Posterior vena cava (tissue), 2 donors: ENCODE results near the gene TNKS2. TPM values are rescaled to one million over a fixed set of nuclear protein-coding genes. Genes with fewer than 3 reads are reported as not detected.
"Not testable (repeated sequence)": the region's sequence is repeated elsewhere in the genome, so short reads cannot be mapped to it uniquely, and the experiment has no call there.

Source experiments
- DNase-seq: peaks from one replicate; pipeline ENCODE4 v3.0.0-alpha.2; 2020; ENCODE audit warnings: low spot score
- intact Hi-C, 2 donors: fragments of 100-400 bp; cut with DNase I; formaldehyde crosslinking; loops; one replicate each; pipeline versions ENCODE4 v1.14.1 to v1.14.2; 2022 to 2023
- total RNA-seq, 2 donors: library from RNA; stranded (reverse); fragmentation: NEBNext Ultra II Directional; extraction: Animal tissue kit (Norgen Biotek cat#: 25700); gene quantifications; one replicate each; pipeline ENCODE4 v1.2.1, GENCODE V29; 2021
- donor health status: DM: yes; HTN: yes; CAD: no.
- donor health status: DM: yes; HTN: yes; CAD: no.

Gene TNKS2
- total RNA-seq, 2 donors from 2014 or later: 29.8 to 38.1 TPM

DNA sequence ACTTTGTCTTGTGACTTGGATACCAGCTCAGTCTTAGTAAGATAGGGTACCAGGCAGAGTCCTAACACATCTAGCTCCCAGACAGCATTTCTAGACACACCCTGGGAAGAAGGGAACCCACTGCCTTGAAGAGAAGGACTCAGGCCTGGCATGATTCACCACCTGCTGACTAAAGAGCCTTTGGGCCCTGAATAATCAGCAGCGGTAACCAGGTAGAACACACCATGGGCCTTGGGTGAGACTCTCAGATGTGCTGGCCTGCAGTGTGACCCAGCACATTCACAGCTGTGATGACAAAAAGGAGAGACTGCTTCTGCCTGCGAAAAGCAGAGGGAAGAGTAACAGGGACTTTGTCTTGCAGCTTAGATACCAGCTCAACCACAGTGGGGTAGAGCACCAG is 10.4 kb upstream of the TNKS2 start:
- intact Hi-C loops: no loop called here
- no peak for DNase-seq

DNA sequence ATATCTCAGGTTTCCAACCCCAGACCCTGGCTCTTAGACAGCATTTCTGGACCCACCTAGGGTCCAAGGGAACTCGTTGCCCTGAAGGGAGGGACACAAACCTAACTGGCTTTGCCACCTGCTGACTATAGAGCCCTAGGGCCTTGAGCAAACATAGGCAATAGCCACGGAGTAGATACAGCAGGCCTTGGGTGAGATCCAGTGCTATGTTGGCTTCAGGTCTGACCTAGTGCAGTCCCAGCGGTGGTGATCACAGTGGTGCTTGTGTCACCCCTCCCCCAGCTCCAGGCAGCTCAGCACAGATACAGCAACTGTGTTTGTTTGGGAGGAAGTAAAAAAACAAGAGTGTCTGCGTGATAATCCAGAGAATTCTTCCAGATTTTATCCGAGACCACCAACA is 9.7 kb upstream of the TNKS2 start:
- no peak for DNase-seq
- intact Hi-C loops: no loop called here

DNA sequence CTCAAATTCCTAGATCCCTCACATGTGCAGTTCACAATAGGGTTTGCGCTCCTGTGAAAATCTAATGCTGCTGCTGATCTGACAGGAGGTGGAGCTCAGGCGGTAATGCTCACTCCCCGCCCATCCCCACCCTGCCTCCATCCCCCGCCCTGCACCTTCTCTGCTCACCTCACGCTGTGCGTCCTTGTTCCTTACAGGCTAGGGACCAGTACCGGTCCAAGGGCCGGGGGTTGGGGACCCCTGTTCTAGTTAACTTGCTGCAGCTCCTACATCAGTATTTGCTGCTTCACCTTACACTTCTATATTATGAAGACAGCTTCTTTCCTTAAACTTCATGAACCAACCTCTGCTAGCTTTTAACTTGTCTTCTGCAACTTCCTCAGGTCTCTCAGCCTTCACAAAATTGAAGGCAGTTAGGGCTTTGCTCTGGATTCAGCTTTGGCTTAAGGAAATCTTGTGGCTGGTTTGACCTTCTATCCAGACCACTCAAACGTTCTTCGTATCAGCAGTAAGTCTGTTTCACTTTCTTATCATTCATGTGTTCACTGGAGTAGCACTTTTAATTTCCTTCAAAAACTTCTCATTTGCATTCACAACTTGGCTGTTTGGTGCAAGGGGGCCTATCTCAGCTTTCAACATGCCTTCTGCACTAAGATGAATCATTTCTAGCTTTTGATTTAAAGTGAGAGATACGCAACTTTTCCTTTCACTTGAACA is 1.7 kb upstream of the TNKS2 start:
- intact Hi-C loops: no loop called here

DNA sequence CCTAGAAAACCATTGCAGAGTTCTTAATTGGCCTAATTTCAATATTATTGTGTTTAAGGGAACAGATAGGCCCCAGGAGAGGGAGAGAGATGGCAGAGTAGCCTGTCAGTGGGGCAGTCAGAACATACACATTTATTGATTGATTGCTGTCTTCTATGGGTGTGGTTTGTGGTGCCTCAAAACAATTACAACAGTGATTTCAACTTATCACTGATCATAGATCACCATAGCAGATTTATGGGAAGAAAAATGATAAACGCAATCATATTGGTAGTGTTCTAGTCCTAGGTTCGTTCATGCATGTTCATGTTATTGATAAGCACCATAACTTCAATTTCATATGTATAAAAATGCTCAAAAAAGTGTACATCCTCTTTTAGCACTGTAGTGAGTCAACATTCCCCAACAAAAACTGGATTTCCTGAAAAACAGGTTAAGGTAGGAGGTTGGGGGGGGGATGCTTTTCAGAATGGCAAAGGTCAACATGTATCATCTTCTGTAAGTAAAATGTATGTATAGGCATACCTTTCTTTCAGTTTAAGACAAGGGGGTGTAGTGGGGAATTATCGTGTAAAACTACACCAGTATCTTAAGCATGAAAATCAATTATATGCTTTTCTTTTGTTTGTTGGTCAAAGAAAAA is 1.1 kb upstream of the TNKS2 start:
- intact Hi-C loops: no loop called here

More for the DNA sequence above, 1.7 kb upstream of the TNKS2 start:
- no peak for DNase-seq

DNA sequence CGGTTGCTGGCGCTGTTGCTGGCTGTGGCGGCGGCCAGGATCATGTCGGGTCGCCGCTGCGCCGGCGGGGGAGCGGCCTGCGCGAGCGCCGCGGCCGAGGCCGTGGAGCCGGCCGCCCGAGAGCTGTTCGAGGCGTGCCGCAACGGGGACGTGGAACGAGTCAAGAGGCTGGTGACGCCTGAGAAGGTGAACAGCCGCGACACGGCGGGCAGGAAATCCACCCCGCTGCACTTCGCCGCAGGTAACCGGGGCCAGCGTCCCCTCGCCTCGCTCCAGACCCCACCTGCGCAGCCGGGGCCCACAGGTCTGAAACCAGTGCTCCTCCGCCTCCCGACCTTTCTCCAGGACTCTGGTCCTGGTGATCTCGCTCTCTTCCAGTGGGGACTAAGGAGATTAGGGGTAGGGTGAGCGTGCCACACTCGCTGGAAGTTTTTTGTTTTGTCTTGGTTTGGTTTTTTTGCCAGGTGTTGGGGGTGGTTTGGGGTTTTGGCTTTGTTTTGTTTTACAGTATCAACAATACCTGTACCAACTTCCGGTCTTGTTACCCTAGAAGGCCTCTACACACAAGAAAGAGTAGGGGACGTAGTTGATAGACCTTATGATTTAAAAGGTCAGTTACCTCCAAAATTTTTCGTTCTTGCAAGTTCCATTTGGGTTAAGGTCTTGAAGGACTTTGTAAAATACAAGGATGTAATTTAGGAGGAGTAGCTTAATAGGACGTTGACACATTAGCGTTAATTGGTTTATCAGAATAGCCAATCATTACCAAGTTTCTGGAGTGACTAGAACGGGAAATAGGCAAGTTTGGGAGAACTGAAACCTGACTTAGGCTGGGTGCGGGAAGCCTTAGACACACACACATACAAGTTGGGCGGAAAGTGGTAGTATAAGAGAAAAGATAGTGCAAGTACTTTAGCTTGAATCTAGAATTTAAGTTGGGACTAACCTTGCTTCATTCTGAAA is 704 bp downstream of the TNKS2 start:
- DNase-seq: no peak
- intact Hi-C loops: no loop called here

More for the DNA sequence above, 1.1 kb upstream of the TNKS2 start:
- DNase-seq: no peak

DNA sequence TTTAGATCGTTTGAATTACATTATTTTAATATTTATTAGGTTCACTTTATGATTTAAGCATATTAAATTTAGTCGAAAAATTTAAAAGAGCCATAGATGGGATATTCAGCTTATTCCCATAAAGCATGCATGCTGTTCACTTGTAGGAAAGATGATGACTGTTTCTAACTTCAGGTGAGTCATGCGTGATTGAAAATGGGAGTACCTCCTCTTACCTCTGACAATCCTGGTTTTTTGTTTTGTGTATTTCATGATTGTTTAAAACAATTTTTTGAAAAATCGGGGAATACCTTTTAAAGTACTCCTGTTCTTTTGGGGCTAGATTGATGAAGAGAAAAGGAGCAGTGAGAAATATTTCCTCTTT is 1.4 kb downstream of the TNKS2 start:
- no peak for DNase-seq
- intact Hi-C loops: no loop called here

DNA sequence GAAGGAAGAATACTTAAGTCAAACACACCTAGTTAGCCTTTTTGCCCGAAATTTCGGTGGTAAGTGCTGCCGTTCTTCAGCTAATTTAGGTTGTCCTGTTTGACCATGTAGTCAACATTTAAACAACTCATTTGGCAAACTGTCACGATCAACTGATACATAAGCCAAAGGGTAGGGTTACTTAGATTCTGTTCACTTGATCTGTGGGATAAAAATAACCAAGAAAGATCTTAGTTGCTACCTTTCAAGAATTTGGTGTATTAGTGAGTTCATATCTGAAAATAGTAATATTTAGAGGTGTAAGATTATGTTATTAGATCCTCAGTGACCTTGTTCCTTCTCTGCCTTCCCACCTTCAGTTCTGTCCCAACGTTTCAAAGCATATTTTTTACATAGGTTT is 2.0 kb downstream of the TNKS2 start:
- no peak for DNase-seq
- intact Hi-C loops: no loop called here

DNA sequence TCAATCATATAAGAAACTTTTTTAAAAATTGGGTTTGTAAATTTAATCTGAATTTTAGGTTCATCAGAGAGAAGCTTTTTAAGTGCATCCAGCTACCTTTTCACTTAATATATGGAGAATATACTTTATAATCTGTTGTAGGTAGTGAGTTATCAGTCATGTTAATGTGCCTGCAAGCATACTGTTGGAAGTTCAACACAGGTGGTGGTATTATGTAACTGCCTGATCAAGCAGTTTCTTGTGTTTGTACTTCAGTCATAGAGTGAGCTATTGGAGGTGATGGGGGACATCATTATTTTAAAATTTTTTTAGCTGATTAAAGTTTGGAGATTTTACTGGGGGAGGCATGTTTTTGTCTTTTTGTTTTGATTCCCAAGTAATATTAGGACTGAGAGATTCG is 2.5 kb downstream of the TNKS2 start:
- intact Hi-C loops: no loop called here
- no peak for DNase-seq

DNA sequence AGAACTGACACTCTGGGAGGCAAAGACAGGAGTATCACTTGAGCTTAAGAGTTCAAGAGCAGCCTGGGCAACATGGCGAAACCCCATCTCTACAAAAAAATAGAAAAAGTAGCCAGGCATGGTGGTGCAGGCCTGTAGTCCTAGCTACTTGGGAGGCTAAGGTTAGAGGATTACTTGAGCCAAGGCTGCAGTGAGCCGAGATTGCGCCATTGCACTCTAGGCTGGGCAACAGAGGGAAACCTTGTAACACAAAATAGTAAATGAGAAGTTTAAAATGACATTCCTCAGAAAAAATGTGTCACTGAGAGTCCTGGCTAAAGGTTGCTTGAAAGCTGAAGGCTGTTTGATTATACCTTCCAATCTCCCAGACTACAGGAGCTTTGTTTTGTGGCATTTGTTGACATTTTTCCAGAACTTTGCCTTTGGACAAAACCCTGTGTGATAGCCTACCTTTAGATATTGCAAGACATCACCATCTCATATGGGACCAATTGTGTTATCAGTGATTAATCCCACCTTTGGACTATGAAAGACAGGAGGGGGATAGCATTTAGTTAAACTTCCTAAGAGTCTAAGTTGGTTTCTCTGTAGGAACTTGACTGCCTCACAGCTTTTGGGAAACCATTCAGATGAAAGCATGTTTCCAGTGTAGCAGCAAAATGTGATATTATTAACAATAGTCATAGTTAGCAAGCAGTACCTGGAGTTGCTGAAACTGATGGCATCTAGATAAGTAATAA is 5.3 kb downstream of the TNKS2 start:
- intact Hi-C loops: no loop called here
- no peak for DNase-seq

DNA sequence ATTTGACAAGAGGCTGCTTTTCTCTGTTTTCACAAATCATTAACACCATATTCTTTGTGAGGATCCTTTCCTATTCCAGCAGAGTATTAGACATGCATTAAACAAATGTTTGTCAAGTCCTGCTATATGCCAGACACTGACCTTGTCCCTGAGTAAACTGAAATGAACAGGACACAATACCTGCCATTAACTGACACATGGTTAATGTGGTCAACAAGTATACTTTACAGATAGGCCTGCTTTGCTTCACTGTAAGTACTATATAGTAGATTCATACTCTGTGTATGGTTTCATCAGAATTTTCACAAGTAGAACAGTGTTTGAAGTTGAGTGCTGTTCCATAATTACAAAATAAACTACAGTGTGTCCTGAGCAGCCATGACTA is 5.9 kb downstream of the TNKS2 start:
- no peak for DNase-seq
- intact Hi-C loops: no loop called here

DNA sequence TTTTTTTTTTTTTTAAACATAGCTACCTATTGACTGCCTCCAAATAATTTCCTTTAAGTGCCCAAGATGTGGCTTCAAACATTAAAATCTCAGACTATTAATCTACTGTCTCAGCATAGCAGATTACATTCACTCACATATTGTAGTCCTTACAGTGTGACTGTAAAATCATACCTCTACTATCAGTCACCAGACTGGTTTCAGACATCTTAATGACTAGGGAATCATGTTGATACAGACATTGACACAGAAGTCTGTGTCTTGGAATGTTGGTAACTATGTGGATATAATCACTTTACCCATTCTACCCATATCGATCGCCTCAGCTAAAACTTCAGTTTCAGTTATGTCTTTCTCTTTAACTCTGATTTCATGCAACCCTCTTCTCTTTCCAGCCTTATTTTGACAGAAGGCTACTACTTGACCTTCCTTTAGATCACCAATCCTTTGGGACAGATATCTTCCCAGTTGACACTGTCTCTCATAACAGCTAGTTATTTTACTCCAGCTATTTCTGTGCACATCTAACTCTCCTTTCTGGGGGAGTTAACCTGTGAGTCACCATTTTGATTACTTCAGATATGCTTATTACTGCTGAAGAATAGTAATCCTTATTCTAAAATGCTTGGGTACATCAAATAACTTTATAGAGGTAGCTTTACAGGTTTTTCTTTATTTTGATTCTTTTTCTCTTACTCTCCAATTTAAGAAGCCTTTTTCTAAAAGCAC is 7.0 kb downstream of the TNKS2 start:
- intact Hi-C loops: no loop called here
- no peak for DNase-seq

DNA sequence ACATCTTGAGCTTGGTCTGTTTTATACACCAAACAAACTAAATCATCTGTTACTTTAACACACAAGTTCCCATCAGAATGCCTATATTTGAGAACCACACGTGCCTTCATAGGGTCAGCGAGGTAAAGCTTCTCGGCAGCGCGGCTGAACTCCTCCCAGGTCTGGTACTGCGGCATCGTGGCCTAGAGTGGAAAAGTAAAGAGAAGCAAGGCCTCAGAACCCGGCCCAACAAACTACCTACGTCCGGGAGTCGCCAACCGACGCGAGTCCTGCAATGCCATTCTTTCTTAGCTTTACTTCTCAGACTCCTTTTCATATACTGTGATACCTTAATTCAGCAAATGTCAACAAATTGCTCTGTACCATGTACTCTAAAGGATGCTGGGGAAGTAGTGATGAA is 9.0 kb downstream of the TNKS2 start:
- DNase-seq, intact Hi-C loops: not testable (repeated sequence)

DNA sequence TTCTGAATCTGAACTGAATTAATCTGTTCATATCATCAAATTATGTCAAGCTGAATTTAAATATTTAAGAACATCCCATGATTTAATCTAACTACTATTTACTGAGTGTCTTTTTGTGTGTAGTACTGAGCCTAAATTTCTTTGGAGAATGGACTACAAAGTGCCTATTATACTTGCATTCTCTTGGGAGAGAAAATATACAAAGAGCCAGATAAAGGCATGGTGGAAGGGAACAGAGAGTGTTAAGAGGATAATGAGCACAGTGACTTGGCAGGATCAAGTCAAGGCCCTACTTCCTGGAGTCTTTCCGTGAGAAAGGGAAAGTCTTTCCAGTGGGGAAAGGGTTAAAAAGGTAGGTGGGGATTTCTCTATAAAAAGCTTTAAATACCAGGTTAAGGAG is 15.0 kb downstream of the TNKS2 start:
- DNase-seq: no peak
- intact Hi-C loops: no loop called here

DNA sequence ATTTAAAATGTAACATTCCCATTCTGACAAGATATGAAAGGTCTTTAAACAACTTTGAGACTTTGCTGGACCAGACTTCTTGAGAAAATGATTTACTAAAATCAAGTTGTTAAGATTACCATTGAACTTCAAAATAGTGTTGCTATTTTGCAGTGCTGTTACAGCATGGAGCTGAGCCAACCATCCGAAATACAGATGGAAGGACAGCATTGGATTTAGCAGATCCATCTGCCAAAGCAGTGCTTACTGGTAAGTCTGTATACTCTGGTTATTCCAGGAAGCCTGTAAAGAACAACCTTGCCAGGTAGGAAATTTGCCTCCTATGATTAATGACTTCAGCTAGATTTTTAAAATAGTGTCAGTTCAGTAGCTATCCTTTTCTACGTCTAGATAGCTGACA is 18.8 kb downstream of the TNKS2 start:
- intact Hi-C loops: no loop called here
- no peak for DNase-seq

DNA sequence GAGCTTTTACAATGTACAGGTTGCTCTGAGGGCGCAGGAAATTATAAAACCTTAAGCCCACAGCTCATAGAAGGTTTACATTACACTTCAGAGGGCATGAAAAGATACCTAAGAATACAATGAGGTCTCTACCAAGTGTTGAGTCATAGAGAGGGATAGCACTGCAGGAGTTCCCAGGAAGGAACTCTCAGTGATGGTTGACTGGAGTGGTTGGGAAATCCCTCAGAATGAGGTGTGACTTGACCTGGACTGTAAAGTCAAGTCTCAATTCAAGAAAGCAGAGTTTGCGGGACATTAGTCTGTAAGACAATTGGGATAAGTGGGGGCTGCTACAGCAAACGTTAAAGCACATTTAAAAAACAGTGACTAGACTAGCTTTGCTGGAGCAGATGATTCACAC is 21.9 kb downstream of the TNKS2 start:
- DNase-seq: no peak
- intact Hi-C loops: no loop called here

DNA sequence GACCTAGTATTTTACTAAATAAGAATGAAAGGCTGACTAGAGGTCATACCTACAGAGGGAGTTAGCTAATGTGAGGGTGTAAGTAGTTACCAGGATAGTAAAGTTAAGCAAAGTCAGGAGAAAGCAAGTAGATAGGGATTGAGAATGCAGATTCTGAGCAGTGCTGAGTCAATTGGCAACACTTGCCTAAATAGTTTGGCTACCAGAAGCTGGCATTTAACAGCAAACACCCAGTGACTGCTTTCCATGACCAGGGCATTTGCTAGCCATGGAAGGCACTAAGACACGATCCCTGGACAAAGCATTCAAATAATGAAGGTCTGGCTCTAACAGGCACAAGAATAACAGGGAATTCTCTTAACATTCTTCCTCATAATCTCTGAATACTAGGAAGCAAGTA is 25.9 kb downstream of the TNKS2 start:
- intact Hi-C loops: no loop called here
- DNase-seq: no peak

DNA sequence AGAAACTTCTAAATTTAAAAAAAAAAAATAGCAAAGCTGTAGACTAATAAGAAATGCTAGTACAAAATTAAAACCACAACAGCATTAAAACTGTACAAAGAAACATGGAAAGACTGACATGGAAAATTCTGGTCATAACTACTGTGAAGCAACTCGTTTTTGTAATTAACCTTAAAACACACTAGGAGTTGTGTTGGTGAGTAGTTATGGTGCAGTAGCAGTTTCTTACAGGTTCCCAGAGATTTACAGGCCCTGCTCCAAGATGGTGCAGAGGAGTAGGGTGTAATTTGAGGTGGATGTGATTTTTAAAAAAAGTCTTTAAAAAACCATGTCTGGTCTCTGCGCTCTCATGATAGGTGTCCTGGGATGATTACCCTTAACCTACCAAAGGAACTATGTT is 31.0 kb downstream of the TNKS2 start:
- intact Hi-C loops: no loop called here
- DNase-seq: no peak

DNA sequence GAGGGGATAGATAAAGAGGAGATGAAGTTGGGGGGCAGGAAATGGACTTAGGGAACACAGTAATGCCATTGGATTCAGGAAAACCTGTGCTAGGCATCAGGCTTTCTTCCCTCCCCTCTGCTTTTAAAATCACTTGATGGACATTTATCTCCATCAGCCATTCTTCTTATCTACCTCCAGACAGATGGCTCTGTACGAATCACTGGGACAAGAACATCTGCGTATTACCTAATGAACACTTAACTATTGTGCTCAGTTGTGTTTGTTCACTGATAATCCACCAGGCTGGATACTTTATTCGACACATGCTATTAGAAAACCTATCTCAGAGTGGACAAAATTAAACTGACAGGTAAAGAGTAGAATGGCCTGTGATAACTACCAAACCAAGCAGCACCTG is 40.0 kb downstream of the TNKS2 start:
- DNase-seq: no peak
- intact Hi-C loops: no loop called here

DNA sequence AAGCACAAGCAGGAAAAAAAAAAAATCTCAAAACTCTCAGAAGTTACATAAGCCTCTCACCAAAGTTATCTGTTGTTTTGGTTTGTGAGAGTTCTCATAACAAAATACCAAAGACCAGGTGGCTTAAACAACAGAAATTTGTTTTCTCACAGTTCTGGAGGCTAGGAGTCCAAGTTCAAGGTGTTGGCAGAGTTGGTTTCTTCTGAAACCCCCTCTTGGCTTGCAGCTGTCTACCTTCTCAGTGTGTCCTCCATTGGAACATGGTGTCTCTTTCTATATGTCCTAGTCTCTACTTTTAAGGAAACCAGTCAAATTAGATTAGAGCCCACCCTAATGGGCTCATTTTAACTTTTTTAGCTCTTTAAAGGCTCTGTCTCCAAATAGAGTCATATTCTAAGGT is 44.9 kb downstream of the TNKS2 start:
- intact Hi-C loops: no loop called here
- no peak for DNase-seq
